Activated CD4-positive, alpha-beta T cell treated with anti-CD3 and anti-CD28 coated beads, Interleukin-2, amount 50 U/mL, for 1 hour (primary cell): ENCODE results near the gene TRABD2A.
A peak's percentile ranks its signal among the peaks of the same experiment; 100 is the strongest.

Experiments
- DNase-seq: peaks from one replicate; pipeline ENCODE4 v3.0.0-alpha.2; 2020

Gene TRABD2A

GRCh38 chr2:84815146-84815545, 65.7 kb downstream of the TRABD2A start:
- DNase-seq: no peak

- no peak for DNase-seq
These were observed 68.9 kb downstream of the TRABD2A start for GRCh38 chr2:84811839-84812431.

- DNase-seq: no peak
These were observed 72.6 kb downstream of the TRABD2A start for GRCh38 chr2:84808279-84808678.

GRCh38 chr2:84807063-84807485, 73.8 kb downstream of the TRABD2A start:
- no peak for DNase-seq

- DNase-seq: no peak
These were observed 75.5 kb downstream of the TRABD2A start for GRCh38 chr2:84805250-84805958.

GRCh38 chr2:84801811-84802210, 79.1 kb downstream of the TRABD2A start:
- no peak for DNase-seq

- no peak for DNase-seq
These were observed 80.6 kb downstream of the TRABD2A start for GRCh38 chr2:84800194-84800805.

- DNase-seq: no peak
These were observed 81.1 kb downstream of the TRABD2A start for GRCh38 chr2:84799772-84800171.

- DNase-seq: no peak
These were observed 83.6 kb downstream of the TRABD2A start for GRCh38 chr2:84797271-84797670.

GRCh38 chr2:84796798-84797197, 84.1 kb downstream of the TRABD2A start:
- no peak for DNase-seq

GRCh38 chr2:84793641-84794040, 87.2 kb downstream of the TRABD2A start:
- no peak for DNase-seq

- DNase-seq: no peak
These were observed 87.9 kb downstream of the TRABD2A start for GRCh38 chr2:84792856-84793522.

GRCh38 chr2:84788498-84788897, 92.4 kb downstream of the TRABD2A start:
- DNase-seq: no peak

GRCh38 chr2:84788027-84788426, 92.9 kb downstream of the TRABD2A start:
- no peak for DNase-seq

GRCh38 chr2:84786601-84787000, 94.3 kb downstream of the TRABD2A start:
- DNase-seq: no peak

- DNase-seq: no peak
These were observed 94.9 kb downstream of the TRABD2A start for GRCh38 chr2:84785950-84786349.

GRCh38 chr2:84782717-84783442, 98.0 kb downstream of the TRABD2A start:
- peak; percentile 15 for DNase-seq

GRCh38 chr2:84781942-84782716, 98.8 kb downstream of the TRABD2A start:
- DNase-seq: peak; percentile 47

- DNase-seq: no peak
These were observed 101.1 kb downstream of the TRABD2A start for GRCh38 chr2:84779781-84780180.

GRCh38 chr2:84778911-84779690, 101.8 kb downstream of the TRABD2A start:
- no peak for DNase-seq

- DNase-seq: no peak
These were observed 104.9 kb downstream of the TRABD2A start for GRCh38 chr2:84776011-84776410.
